Skeletal muscle cell (primary cell): ENCODE measurements around the gene ANK3.
A peak's percentile ranks its signal among the peaks of the same experiment; 100 is the strongest.

Source experiments
- DNase-seq: peaks from one replicate; pipeline ENCODE4 v3.0.0-alpha.2; 2010; ENCODE audit warnings: low read depth
- H3K4me3 ChIP-seq: 2 replicates; pipeline ENCODE4 v1.5.1; 2011; ENCODE audit warnings: low read depth, mild to moderate bottlenecking, control low read depth, low read length, moderate library complexity

ANK3 gene

DNA sequence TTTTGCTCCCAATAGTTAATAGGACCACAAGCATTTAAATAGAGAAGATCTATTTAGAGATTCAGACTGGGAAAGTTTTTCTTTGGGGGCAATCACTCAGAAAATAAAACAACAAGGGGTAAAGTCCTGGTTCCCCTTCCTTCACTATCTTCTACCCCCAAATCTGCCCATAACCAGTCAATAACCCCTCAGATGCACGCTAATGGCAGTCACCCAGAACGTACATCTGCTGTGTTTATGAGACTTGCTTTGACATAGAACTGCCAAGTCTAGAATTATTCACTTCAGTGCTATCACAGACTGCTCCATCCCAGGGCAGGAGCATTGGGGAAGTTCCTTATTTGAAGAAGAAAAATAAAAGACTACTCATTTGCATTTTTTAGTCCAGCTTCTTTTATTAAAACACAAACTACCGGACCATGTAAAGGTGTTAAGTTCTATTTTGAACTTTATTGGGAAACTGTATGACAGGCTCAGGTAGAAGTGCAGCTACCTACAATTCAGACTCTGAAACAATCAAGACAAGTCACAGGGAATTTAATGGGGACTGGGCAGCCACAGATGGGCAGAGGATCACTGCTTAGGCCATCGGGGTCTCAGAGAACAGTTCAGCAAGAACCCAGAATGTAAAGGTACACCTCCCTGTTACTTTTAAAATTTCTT, 38.4 kb downstream of the ANK3 start:
- no peak overlapping the region for H3K4me3 ChIP-seq
- DNase-seq: no peak

DNA sequence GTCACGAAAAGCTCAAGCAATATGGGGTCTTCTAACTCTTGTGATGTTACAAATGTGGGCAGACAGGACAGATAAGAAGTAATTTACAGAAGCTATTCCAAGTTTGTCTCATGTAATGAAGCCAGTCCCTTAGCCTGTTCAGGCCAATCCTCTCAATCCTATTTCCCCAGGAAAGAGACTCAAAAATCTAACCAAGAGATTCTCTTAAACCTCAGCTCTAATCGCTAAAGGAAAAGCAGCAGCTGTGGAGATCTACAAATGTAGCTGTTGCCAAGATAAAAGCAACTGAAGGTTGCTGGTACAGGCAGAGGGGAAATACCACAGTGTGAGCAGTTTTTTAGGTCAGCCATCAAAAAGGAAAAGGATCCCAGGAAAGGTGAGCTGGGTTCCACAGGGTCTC, 39.3 kb downstream of the ANK3 start:
- DNase-seq: no peak
- no peak overlapping the region for H3K4me3 ChIP-seq

DNA sequence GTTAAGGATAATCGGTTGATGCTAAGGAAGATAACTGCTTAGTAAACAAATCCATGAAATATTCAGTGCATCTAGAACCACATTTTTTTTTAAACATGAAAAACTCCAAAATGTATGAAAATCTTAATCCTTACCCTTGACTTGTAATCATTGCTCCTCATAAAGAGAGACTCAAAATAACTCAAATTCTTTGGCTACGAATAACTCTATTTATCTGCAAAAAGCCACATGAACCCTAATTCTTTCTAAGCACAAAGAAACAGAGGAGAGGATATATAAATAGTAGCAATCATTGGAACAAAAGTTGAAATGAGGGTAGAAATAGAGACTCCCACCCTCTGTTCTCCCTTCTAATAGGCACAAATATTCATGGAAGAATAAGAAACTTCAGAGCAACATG, 40.2 kb downstream of the ANK3 start:
- no peak for DNase-seq
- no peak overlapping the region for H3K4me3 ChIP-seq

DNA sequence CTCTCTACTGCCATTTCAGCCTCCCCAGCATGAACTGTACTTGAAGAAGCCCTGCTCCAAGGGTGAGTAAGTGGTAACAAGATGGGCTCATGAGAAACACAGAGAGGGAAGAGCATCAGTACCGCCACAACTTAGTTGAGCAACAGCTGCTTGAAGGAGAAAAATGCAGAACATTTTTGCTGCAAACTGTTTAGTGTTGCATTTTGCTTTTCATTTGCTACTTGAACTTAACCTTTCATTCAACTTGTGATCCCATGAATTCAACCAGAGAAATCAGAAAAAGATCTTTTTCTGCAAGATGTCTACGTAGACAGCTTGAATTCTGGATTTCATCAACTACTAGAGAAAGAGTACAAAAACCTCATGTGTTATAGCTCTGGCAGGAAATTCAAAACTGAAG, 40.7 kb downstream of the ANK3 start:
- peak; percentile 68 for DNase-seq
- no peak overlapping the region for H3K4me3 ChIP-seq

DNA sequence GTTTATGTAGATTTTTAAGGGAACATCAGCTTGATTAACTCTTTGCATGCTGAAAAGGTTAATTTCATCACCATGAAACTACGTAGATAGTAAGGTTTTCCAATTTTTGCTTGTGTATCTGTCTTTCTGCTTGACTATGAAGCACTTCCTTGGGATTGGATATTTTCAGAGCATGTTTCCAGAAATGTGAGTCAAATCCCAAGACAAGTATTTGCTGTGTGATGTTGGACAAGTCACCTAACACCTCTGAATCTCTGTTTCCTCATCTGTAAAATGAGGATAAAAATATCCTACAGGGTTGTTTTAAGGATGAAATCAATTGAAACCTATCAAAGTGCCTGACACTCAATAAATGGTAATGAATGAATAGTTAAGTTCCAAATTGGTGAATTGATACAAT, 42.4 kb downstream of the ANK3 start:
- no peak for DNase-seq
- H3K4me3 ChIP-seq: no peak overlapping the region

DNA sequence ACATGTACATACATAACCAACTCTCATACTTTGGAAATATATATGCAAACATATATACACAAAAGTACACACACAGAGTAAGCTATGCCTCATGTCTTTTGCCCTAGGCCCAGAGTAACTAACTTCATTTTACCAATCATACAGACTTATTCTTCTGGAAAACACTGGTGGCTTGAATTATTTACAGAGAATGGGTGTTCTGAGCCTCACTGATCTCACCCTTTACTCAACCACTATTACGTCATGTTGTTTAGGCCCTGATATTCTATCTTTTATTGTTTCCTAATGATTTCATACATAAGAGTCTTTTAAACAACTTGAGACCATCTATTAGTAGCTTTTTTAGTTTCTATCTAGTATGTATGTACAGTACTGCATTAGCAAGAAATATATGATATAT, 43.0 kb downstream of the ANK3 start:
- DNase-seq: no peak
- no peak overlapping the region for H3K4me3 ChIP-seq

DNA sequence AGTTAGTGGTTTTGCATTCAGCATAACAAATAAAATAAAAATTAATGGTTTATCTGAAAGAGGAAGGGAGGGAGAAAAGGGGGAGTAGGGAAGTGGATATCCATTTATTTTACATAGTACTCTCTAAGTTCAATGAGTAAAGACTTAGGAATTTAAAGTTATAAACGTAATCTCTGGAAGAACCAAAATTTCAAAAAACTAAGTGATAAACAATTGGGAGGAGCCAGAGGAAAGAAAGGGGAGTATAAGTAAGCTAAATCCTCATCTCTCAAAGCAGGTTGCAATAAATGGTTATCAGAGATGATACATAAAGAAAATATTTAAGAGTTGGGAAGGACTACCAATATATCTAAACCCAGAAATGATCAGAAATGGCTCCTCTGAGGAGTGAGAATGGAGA, 46.4 kb downstream of the ANK3 start:
- H3K4me3 ChIP-seq: no peak overlapping the region
- DNase-seq: no peak

DNA sequence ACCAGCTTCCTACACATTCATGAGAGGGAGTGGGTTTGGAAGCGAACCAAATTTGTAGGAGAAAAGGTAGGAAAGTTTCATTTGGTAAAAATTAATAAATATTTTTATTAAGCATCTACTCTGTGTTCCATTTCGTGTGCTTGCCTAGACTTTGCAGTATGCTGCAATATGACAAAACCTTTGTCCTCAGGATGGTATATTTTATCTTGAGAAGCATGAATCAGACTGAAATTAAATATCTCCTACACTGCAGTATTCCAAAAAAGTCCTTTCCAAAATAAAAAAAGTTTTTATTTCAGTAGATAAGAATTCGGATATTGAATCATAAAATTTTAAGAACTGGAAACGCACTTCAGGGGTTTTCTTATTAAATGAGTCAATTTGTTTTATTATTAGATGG, 47.7 kb downstream of the ANK3 start:
- no peak overlapping the region for H3K4me3 ChIP-seq
- DNase-seq: no peak

DNA sequence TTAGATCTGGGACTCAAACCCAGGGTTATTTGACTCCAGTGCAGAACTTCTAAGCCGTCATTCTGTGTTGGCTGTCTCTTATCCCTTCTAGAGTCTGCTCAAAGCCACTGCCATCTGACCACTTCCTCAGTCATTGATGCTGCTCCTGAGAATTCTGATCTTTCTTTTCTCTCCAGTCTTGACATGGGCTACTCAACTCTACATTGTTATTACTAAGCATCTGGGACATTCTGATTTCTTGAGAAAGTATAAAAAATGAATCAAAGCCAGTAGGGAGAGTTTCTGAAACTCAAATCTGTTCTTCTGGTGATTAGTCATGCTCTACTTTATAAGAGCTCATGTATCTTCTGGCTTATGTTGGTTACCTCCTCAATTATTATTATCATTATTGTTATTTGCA, 48.7 kb downstream of the ANK3 start:
- no peak for DNase-seq
- H3K4me3 ChIP-seq: no peak overlapping the region

DNA sequence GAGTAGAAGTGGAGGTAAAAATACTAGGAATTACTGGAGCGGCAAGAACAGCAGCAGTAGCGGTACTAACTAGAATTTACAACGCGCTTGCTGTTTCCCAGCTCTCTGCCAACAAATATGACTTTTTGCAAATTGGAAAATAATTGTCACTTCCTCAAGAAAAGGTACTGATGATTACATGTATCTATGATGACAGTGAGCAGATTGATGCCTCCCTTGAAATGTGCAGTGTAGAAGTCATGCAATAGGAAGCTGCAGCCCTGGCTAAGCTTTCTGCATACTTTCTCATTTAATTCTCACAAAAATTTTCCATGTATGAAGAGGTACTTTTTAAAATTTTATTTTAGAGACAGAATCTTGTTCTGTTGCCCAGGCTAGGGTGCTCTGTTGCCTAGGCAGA, 49.9 kb downstream of the ANK3 start:
- no peak overlapping the region for H3K4me3 ChIP-seq
- DNase-seq: no peak

DNA sequence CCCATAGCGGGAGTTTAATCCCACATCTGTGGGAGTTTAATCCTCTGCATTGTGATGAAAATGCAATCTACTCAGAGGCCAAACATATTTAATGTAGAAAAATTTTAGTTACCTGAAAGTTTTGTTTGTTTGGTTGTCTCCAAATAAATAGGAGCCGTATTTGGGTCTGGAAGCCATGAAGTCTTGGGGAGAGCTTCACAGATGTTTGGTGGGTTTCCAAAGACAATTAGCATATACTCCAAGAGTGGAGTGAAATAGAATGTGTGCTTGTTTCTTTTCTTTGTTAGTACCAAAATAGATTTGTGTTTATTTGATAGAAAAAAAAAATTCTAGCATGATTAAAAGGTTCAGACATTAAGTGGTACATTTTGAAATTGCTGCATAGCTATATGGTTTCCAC, 50.9 kb downstream of the ANK3 start:
- no peak for DNase-seq
- H3K4me3 ChIP-seq: no peak overlapping the region

DNA sequence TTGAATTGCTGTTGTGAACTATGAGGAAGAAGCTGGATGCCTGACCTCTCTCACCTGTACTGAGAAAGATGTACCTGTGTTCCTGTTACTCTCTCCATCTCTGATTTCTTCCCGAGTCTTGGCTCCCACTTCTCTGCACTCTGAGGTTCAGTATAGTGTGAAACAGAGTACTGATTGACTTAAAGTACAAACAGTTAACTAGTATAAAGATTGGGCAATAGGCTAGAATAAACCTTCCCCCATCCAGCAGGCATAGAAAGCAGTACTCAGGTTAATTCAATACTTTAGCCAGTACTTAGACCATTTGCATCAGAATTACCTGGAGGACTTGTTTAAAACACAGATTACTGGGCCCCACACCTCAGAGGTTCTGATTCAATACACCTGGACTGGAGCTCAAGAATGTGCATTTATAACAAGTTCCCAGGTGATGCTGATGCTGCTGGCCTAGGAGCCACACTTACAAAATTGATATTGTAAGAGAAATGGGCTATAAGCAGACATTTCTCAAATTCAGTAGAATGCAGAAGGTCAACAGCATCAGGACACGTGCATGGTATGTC, 51.6 kb downstream of the ANK3 start:
- H3K4me3 ChIP-seq: no peak overlapping the region
- DNase-seq: no peak

DNA sequence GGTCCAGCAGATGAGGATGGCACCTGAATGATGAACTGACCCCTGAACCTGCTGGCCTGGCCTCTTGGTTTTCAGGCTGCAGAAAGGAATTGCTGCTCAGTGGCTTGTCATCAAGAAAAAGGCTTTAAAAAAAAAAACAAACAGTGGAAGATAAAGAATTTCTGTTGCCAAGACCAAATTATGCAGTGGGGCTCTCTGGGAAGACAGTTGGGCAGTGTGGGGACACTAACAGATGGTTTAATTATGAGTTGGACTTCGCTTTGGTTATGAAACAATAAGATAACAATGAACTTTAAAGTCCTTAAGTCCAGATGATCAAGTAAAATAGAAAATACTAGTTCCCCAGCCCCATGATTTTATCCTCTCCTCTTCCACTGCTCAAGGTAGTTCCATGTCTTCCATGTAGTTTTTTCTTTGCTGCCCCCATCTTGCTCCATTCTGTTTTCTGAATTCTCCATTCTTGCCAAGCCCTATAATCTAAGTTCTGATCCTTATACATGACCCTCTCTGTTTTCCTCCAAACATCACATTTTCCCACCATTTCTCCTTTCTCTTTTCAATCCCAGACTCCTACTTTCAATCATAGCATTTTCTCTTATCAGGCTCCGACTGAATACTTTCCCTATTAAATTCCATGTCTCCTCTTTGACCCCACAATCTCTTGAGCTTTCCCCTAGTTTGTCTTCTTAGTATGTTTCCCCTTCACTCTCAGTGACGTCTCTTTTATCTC, 52.6 kb downstream of the ANK3 start:
- DNase-seq: no peak
- no peak overlapping the region for H3K4me3 ChIP-seq

DNA sequence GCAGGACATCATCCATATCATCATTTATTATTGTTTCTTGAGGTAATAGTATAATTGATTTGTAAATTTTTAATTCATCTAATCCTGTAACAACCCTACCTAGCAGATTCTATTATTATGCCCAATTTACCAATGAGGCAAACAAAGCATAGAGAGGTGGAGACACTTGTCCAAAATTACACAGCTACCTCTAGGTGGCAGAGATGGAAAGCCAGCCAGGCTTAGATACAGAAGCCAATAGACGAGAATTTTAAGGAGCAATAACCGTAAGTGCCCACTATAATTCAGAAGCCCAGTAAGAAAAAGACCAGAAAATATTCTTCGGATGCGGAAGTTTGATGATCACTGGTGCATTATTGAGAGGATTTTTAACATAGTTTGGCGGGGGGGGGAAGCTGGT, 54.0 kb downstream of the ANK3 start:
- no peak for DNase-seq
- no peak overlapping the region for H3K4me3 ChIP-seq

DNA sequence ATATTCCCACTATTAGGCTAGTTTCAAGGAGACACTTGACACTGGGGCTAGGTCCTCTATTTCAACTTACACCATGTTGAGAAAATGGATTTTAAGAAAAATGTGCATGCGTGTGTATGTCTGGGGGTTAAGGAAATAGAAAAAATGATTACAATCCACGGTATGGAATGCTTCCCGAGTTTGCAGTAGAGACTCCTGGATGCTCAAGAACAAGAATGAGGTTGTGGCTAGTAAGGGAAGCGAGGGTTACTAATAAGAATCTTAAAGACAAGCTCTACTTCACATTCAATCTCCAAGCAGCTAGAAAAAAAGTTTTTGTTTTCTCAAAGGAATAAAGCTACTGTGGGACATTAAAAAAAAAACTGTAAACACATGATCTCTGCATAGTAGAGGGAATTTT, 54.7 kb downstream of the ANK3 start:
- no peak overlapping the region for H3K4me3 ChIP-seq
- peak; percentile 4 for DNase-seq

DNA sequence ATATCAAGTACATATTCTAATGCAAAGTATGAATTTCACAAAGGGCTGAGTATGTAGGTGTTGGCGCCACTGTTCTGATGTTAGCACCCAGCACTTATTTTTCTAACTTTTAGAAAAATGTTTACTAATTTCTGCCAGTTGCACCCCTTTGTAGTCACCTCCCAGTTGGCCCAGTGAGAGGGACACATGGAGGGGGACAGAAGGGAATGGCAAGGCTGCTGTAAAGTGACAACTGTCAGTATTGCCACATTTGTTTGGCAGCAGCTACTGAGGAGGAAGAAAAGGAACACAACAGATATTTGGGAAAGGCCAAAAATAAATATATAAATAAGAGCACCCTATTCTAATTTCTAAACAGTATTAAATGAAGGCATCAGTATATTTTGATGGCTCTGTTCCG, 57.3 kb downstream of the ANK3 start:
- H3K4me3 ChIP-seq: no peak overlapping the region
- DNase-seq: no peak

DNA sequence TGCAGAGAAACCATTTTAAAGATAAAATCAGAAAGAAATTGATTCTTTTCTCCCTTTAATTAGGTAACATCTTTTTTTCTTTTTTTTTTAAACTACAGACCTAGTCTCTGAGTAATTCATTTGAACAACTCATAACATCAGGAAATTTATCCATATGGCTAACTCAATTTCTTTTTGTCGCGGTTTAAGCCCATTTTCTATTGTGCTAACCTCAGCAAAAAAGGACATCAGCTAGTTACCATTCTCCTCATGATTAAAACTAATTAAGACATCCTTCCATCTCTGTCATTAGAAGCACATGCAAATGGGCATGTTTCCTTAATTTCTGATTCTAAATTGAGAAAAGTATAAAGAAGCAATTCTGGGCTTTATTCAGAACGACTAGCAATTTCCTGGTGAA, 57.8 kb downstream of the ANK3 start:
- H3K4me3 ChIP-seq: no peak overlapping the region
- DNase-seq: no peak

DNA sequence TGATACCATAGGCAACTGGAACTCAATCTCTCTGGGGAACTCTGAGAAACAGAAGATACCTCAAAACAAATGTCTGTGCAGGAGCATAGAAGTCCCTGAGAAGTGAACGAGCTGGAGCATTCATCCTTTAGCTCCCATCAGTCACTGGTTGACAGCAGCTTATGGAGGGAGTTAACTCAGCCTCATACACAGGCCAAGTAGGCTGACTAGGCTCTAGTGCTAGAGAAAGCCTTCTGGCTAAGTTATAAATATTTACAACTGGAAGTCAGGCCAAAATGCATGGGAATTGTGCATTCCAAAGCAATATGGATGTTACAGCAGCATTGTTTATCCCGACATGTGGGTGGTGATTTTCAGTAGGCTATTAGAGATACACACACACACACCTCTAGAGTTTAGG, 66.5 kb downstream of the ANK3 start:
- no peak for DNase-seq
- H3K4me3 ChIP-seq: no peak overlapping the region

DNA sequence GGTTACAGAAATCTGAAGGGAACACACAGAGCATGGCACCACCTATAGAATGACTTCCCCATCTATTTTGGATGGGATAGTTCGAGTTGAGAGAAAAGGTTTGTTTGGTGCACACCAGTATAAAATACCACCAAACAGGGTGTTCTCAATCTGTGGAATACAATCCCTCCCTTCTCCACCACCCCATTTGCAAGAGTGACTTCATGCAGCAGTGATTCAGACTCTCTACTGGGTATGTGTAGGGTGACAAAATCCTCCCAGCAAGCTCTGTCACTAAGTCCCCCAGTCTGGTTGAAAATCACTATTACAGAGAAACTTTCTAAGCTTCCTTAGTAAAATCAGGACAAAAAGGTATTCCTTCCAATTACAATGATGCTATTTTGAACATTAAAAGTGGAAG, 69.0 kb downstream of the ANK3 start:
- no peak for DNase-seq
- no peak overlapping the region for H3K4me3 ChIP-seq

DNA sequence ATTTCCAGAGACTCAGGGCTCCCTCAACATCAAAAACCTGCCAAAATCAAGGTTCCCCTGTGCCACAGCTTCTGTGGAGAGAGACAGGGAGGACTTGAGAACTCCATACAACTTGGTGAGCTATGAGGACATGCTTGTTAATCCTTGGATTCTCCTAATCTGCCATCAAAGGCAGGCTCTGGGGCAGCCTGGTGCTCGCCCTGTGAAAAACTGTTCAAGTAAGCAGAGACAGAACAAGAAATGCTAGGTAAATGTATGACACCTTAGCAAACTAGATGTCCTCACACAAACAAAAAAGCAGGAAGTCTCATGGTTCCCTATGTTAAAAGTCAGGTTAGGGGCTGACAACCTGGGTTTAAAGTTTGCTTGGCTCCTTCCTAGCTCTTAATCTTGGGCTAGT, 73.6 kb downstream of the ANK3 start:
- no peak for DNase-seq
- H3K4me3 ChIP-seq: no peak overlapping the region

DNA sequence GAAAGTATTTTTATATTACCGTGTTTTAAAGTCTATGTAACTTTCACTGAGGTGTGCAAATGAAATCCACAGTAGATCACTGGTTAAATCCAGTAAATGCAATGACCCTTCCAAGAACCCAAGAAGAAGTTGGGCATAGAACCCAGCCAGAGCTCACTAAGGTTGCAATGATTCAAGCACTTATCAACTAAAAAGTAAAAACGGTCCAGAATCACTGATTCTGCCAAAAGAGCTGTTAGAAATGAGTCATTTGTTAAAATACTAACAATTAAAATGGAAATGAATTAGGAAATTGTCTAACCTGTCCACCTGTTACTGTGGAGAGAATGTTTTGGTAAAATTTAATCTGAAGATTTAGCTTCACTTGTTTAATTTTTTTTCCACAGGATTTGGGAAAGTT, 74.4 kb downstream of the ANK3 start:
- DNase-seq: no peak
- no peak overlapping the region for H3K4me3 ChIP-seq
